GM21360 (cell line): ENCODE data around the gene PKNOX2.

Source experiments
- ATAC-seq: cut with Tn5 transposase; IDR thresholded peaks from one replicate; pipeline ENCODE4 v1.9.1; 2021; ENCODE audit warnings: mild to moderate bottlenecking, moderate library complexity; ENCODE audit not compliant: unreplicated experiment

The PKNOX2 gene

GRCh38 chr11:125281831-125282595 lies 117.5 kb downstream of the PKNOX2 start:
- no peak for ATAC-seq

DNA sequence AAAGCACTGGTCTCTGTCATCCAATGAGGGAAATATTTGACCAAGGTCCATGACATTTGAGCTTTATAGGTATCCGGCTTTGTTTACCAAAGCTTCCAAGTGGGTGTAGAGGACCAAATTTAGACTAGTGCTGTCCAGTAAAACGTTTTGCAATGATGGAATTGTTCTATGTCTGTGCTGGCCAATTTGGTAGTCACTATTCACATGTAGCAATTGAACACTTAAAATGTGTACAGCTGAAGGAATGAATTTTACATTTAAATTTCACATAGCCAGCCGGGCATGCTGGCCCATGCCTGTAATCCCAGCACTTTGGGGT lies 118.0 kb downstream of the PKNOX2 start:
- ATAC-seq, result no peak

GRCh38 chr11:125284245-125284850 lies 119.8 kb downstream of the PKNOX2 start:
- no peak for ATAC-seq

- ATAC-seq, result no peak
Measured at GRCh38 chr11:125285844-125286243, 121.3 kb downstream of the PKNOX2 start.

DNA sequence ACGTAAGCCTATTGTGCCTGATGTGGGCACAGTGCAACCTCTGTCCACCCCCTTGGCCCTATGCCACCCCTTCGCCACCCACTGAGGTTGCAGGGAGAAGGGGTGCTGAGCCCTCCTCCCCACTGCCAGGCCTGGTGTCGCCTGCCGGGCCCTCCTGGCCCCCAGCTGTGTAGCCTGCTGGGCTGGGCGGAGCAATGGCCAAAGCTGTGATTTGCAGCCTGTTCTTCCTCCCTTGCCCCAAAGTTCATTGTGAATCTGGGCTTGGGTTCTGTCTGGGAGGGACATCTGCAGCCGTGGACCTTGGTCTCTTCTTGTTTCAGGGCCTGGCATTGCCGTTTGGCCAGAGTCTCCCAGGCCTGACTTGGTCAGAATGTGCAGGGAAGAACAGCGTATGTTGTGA lies 121.9 kb downstream of the PKNOX2 start:
- no peak for ATAC-seq

DNA sequence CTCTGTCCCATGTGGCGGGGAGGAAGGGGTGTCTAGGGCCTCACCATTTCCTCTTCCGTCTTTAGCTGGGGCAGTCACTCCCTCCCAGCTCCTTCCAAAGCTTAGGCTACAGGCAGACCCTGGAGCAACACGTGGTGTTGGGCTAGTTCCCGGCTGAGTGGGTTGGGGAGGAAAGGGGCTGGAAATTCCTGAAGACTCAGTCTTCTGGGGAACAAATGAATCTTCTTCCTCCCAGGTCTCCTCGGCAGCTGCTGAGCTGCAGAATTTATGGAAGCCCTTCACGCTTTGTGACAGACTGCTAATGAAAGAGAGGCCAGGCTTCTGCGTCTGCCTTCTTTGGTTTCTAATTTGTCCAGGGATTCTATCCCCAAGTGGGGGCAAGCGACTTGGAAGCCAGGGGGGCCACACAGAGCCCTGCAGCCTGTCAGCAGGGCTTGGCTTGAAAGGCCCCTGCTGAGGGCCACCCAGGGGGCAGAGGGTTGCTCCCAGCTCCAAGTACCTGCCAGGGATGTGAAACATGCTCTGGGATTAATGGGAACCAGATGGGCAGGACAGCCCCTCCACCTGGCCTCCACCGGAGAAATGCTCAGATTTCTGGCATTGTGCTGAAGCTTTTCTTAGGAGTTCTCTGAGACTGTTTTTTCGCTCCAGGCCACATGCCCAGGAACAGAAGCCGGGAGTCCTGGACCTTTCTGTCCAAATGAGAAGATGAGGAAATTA lies 123.1 kb downstream of the PKNOX2 start:
- ATAC-seq, result no peak

GRCh38 chr11:125289419-125290098 lies 125.0 kb downstream of the PKNOX2 start:
- ATAC-seq, result no peak

- ATAC-seq, result no peak
Measured at GRCh38 chr11:125290263-125290662, 125.7 kb downstream of the PKNOX2 start.

DNA sequence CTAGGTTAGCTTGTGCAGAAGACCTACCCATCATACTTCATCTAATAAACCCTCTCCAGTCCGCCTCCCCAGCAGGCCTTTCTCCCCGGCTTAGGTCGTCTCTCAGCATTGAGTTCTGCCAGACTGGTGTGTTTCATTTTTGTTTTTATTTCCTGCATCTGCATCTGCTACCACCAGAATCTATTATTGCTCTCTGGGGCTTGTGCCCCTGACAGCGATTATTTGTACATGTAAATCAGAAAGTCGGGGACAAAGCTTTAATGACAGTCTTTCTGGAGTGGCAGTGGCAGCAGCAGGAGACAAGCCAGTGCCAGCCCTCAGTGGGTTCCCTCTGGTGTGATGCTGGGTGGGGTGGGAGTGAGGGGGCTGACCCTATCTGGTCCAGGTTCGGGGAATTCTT lies 127.5 kb downstream of the PKNOX2 start:
- ATAC-seq, result no peak

- no peak for ATAC-seq
Measured at GRCh38 chr11:125293596-125293995, 129.0 kb downstream of the PKNOX2 start.

- ATAC-seq, result no peak
Measured at GRCh38 chr11:125295931-125296330, 131.4 kb downstream of the PKNOX2 start.

DNA sequence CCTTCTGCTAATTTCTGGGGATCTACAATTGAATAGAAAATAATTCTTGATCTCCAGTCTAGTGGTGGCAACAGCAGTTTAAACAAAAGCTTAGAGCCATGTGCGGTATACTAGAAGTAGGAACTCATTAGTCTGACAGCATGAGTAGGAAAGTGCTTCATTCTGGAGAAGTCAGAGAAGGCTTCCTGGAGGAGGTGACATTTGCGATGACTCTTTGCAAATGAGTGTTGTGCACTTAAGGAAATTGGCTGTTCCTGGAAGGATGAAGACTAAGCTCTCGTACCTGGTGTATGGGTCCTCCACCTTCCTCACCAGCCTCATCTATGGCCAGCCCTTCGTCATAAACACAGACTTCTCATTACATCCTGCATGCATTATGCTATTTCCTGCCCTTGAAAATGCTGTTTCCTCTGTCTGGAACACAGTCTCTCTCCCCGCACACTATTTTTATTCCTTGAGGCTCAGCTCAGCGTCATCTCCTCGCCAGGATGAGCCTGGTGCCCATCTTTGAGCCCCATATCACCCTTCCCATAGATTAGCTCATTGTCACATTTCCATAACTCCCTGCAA lies 132.9 kb downstream of the PKNOX2 start:
- no peak for ATAC-seq

DNA sequence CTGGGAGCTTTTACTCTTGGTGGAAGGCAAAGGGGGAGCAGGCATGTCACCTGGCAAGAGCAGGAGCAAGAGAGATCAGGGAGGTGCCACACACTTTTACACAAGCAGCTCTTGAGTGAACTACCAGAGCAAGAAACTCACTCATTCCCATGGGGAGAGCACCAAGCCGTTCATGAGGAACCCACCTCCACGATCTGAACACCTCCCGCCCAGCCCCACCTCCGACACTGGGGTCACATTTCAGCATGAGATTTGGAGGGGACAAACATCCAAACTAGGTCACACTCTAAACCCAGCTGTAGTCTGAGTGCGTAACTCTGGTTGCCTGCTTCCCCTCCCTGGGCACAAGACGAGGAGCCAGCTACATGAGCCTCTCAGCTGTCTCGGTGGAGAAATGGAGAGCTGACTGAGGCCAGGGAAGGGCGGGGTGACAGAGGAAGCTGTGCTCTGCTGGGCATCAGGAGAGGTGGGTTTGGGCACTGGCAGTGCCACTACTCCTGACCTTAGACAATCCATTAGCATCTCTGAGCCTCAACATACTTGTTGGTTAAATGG lies 134.6 kb downstream of the PKNOX2 start:
- ATAC-seq, result no peak

DNA sequence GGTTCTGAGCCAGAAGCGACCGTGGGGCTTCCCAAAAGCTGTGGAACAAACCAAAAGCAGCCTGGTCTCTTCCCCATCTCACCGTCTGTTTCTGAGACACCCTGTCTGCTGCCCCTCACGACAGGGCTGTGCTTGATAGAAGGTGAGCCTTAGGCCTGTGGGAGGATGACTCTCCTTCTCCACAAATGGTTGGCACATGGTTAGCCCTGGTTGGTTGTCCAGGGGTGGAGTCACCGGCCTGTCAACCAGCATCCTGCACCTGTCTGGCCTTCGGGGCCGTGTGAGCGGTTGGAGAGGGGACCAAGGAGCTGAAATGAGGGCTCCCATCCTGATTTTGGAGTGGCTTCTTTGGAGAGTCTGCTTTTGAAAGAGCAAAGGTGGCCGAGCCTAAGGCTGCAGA lies 135.3 kb downstream of the PKNOX2 start:
- ATAC-seq, result no peak

DNA sequence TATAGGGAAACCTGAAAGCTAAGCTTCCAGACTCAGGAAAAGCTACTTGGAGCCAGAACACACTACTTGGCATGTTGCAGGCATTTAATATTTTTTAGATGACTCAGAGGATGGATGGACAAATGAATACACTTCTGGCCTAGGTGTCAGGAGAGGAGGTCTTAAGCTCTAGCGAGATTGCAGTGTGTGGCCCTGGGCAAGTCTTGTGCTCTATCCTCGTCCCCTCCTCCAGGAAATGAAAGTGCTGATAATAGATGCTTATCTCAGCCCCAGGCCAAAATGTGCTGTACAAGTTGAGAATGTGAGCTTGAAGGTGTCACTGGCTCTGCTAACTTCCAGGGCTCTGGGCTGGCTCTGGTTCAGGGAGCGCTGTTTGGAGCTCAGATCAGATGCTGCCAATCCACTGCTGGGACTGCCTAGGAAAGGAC lies 136.3 kb downstream of the PKNOX2 start:
- no peak for ATAC-seq

DNA sequence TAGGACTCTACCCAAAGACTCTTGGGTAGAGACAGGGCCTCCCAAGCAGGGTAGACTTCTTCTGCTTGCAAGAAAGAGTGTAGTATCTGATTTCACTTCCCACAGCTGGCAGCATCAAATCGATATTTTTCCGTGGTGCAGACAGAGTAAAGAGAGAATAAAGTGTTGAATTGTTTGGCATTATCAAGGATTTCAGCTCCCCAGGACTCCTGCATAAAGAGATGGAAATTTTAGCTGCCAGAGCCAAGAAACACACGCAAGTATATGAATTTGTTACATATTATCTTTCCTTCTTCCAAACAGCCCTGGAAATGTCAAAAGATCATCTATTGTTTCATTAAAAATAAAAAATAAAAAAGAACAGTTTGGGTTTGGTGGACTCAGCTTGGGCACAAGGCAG lies 136.8 kb downstream of the PKNOX2 start:
- no peak for ATAC-seq

GRCh38 chr11:125303186-125303585 lies 138.6 kb downstream of the PKNOX2 start:
- no peak for ATAC-seq

DNA sequence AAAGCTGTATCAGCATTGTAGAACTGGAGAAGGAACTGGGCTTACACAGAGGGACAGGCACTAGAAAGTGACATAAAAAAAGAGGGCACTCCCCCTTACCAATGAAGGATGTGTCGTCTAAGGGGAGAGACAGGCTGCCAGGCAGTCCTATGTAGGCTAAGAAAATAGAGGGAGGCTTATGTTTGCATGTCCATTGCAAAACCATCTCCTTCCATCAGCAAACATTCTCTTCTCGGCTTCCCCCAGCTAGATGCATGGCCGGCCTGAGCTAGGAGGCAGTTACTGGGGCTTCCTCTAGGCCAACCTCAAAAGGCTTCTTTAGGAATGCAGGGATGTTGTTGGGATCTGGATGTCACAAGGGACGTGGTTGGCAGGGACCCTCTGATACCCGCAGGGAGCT lies 139.1 kb downstream of the PKNOX2 start:
- ATAC-seq, result no peak

GRCh38 chr11:125304136-125304535 lies 139.6 kb downstream of the PKNOX2 start:
- ATAC-seq, result no peak

GRCh38 chr11:125304876-125305275 lies 140.3 kb downstream of the PKNOX2 start:
- no peak for ATAC-seq

- no peak for ATAC-seq
Measured at GRCh38 chr11:125305345-125305744, 140.8 kb downstream of the PKNOX2 start.
